T-helper 1 cell treated with Interleukin-12 subunit alpha and Interleukin-12 subunit beta and Interleukin-4 antibody, amounts not matched to agents 30 ng/mL and 1 ng/mL, for 36 hours (primary cell): ENCODE results near the gene NUP160. TPM values are rescaled to one million over a fixed set of nuclear protein-coding genes. Genes with fewer than 3 reads are reported as not detected.

Experiments used
- intact Hi-C: fragments of 100-400 bp; cut with micrococcal nuclease; formaldehyde crosslinking; loops from one replicate; pipeline ENCODE4 v1.15.1; 2024
- total RNA-seq: library from RNA; stranded (reverse); gene quantifications from 2 replicates; pipeline ENCODE4 v1.2.3, GENCODE V29; 2022

Gene NUP160
- total RNA-seq, 1 donor from 2014 or later = 65.0 TPM

- intact Hi-C loops = no loop called here
These were observed 115.9 kb downstream of the NUP160 start for GRCh38 chr11:47732271-47732670.

DNA sequence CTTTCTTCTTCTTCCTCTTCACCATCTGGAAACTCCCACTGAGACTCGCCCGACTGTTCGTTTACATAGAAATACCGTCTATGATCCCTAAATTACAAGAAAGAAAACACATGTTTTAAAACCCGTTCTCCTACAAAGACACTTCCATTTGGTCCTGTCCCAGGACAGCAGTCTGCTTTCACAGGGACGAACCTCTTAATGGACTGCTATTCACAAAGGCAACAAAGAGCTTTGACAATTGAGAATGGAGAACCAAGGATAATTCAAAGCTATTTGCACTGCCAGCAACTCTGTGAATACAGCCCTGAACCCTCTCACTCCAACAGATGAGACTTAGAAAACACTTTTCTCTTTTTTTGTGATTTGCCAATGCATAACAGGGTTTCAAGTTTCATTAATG lies 116.7 kb downstream of the NUP160 start:
- intact Hi-C loops = no loop called here

Other genes with a start within 250 kb of the NUP160 start
- gene MTCH2, start 205.8 kb downstream of the NUP160 start, total RNA-seq = 81.3 and 86.0 TPM in 2 replicates
- 3.3 and 5.2 TPM in 2 replicates for gene AGBL2, start 133.0 kb downstream of the NUP160 start, total RNA-seq
- 137 and 147 TPM in 2 replicates for gene FNBP4, start 81.0 kb downstream of the NUP160 start, total RNA-seq
- 97.5 and 98.5 TPM in 2 replicates for gene PTPRJ, start 132.2 kb upstream of the NUP160 start, total RNA-seq